Activated CD8-positive, alpha-beta memory T cell treated with anti-CD3 and anti-CD28 coated beads, Interleukin-2, amount 50 U/mL, for 24 hours (primary cell): ENCODE data around the gene PCNX2.
"Not testable (repeated sequence)": the region's sequence is repeated elsewhere in the genome, so short reads cannot be mapped to it uniquely, and the experiment has no call there.

ENCODE experiments used
- DNase-seq: peaks from one replicate; pipeline ENCODE4 v3.0.0-alpha.2; 2020; ENCODE audit errors: extremely low read depth

PCNX2 gene

DNA sequence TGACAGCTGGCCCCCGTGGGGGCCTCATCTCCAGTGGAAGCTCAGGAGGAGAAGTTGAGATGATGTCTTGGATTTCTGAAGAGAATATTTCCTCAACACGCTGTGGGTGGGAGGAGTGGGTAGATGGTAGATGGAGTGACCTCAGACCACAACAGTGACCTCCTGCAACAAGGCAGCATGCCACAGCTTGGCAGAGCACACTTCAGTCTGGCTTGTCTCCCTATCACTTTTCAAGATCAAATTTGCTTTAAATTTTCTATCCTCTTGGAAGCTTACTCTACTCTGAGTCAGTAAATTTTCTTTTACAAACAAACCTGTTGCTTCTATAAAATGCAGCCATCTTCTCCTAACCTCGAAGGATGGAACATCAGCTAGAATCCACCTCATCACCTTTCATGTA lies 285.4 kb downstream of the PCNX2 start:
- DNase-seq: no peak

DNA sequence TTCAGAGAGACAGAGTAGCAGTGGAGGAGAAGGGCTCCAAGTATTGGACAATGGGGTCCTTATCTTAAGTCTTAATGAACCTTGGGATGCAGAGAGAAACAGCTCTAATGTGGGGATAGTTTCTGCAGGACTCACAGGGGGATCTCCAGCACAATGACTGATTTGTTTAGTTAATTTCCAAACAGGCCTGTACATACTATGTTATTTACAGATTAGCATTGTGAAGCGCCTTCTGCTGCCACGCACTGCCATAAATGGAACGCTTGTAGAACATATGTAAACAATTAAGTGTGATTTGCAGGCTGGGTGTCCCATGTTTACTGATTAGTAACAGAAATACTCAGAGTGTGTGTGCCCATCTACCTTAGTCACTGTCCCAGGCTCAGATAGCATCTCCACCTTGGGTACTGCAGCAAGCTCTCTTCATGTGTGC lies 289.0 kb downstream of the PCNX2 start:
- DNase-seq: no peak

DNA sequence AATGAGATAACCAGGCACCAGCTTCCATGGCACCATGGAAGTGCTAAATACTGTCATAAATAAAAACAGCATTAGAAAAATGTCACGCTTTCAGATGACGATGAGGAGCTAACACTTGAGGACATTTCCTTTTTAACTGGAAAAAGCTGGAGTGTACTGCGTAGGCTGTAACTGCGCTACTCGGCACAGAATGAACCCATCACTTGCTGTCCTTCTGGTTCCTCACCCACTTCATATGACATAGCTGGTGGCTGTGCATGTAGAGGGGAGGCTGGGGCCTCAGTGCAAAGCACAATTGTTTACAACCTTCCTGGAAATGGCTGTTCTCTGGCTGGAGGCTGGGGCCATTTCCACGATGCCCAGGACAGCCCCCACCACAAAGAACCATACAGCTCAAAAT lies 289.4 kb downstream of the PCNX2 start:
- no peak for DNase-seq

DNA sequence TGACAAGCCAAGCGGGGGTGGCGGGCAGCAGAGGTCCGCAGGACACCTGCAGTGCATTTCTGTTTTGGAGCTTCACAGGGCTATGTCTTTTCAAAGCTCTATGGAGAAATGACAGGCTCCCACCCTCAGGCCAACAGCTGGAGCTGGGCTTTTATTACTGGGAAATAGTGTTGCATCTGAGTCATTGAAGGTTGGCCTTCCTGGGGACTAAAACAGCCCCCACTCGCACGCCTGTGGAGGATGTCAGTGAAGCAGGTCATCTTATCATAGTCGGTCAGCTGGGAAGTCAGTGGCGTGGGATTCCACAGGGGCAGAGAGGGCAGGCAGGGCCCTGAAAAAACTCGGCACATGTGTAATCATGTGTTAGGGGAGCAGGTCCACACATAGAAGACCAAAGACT lies 289.8 kb downstream of the PCNX2 start:
- DNase-seq: no peak

GRCh38 chr1:233005156-233005555 lies 290.4 kb downstream of the PCNX2 start:
- DNase-seq: no peak

DNA sequence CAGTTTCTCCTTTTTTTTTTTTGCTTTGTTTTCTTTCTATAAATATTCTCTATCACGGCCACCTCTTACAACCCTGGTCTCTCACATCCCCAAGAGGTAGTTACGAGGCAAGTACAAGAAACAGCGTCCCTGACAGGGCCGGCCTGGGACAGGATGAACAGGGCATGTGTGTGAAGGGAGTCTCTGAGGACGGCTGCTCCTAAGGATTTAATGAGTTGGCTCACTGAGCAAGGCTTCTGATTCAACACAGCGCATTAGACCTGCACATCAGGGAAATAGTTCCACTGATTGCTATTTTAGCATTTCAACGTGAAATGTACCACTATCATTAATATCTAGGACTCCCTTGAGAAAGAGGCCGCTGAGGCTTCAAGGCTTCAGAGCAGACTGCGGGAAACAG lies 291.1 kb downstream of the PCNX2 start:
- DNase-seq: no peak

GRCh38 chr1:233003638-233004037 lies 291.9 kb downstream of the PCNX2 start:
- not testable (repeated sequence) for DNase-seq

DNA sequence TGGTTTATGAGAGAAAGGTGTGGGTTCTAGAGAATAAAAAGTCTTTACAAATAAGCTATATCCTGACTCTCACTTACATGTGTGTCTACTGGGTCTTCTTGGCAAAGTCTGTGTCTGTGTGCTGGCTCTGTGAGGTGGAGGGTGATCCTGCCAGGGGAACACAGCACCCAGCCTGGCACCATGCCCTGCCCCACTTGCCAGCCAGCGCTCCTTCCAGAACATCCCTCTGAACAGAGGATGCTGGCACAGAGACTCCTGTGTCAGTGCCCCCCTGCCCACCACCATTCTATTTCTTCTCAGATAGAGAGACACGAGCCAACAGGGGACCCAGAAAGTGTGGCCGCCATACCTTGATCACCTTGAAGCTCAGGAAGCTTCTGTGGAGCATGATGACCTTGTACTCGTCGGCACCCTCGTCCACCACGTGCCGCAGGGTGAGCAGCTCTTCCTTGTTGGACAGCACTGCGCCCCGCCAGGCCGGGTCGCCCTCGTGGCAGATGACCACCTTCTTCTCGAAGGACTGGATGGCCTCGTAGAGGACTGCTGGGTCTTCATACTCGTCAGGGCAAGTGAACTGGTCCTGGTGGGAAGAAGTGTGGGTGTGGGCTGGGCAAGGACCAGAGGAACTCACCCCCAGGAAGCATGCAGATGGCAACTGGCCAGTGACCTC lies 295.4 kb downstream of the PCNX2 start:
- DNase-seq: no peak

- DNase-seq: no peak
Observed at GRCh38 chr1:232998646-232999045, 296.9 kb downstream of the PCNX2 start.

GRCh38 chr1:232998138-232998537 lies 297.4 kb downstream of the PCNX2 start:
- DNase-seq: no peak

DNA sequence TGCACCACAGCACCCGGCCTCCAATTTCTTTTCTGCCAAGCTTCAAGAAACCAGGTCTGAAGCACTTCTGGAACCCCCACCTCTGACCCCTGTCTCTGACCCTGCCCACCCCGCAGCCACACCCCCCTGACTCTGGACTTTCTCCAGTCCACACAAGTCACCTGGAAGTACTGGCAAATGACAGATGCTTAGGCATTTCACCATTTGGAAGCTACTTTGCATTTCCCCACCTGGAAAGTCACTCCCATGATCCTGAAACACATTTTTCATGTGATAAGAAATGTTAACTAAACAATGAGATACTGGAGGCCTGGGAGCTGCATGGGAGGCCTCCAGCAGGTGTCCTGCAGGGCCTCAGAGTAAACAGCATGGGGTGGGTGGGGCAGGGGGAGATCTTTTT lies 299.4 kb downstream of the PCNX2 start:
- no peak for DNase-seq

GRCh38 chr1:232995189-232995588 lies 300.3 kb downstream of the PCNX2 start:
- DNase-seq: no peak

DNA sequence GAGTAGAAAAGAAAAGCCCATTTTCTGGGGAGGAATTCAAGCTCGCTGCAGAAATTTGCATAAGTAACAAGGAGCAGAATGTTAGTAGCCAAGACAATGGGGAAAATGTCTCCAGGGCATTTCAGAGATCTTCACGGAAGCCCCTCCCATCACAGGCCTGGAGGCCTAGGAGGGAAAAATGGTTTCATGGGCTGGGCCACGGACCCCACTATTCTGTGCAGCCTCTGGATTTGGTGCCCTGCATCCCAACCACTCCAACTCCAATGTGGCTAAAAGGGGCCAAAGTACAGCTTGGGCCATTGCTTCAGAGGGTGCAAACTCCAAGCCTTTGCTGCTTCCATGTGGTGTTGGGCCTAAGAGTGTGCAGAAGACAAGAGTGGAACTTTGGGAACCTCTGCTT lies 302.0 kb downstream of the PCNX2 start:
- DNase-seq: no peak

GRCh38 chr1:232992227-232992626 lies 303.3 kb downstream of the PCNX2 start:
- no peak for DNase-seq

DNA sequence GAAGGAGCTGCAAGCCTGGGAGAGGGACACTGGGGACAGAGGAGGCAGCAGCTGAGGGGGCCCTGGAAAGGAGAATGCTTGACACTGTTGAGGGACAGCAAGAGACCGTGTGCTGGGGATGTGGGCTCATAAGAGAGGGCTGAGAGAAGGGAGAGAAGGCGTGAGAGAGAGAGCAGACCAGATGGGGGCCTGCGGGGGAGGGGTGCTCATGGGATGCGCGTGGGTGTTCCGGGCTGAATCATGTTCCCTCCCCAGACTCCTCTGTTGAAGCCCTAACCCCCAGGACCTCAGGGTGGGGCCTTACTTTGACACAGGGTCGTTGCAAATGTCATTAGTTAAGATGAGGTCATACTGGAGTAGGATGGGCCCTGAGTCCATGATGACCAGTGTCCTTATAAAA lies 304.3 kb downstream of the PCNX2 start:
- DNase-seq: no peak

GRCh38 chr1:232990176-232991128 lies 305.1 kb downstream of the PCNX2 start:
- DNase-seq: no peak

DNA sequence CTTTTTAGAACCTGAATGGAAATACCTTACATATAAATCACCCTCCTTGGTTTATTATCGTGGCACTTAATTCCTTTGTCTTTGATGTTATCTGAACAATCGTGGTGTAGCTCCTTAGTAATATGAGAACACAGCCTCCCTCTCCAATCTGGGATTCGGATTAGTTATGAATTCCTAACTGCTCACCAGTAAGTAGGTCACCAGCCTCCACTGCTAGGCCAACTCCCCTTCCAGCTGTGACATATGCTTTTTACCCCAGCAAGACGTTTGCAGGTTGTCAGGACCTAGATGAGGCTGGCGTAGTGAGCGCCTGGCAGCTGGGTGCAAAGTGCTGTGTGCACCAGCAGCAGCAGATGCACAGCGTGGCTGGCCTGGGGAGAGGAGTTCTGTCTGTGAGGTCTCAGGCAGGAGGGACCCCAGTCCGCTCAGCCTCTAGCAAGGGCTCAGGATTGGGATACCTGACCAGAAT lies 306.9 kb downstream of the PCNX2 start:
- no peak for DNase-seq

DNA sequence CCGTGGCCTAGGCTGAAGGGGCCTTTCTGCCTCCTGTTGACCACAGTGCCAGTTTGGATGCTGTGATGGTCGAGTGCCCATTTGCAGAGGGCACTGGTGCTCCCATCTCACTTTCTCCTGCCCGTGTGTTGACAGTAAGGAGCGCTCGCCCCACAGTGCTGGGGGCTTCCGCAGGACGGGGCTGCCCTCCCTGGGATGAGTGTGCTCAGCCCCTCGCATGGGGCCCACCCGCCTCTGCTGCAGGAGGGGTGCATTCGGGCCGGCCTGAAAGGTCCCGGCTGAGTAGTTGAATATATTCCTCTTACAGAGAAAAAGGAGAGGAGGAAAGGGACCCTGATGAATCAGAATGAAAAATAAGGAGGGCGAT lies 307.8 kb downstream of the PCNX2 start:
- no peak for DNase-seq

DNA sequence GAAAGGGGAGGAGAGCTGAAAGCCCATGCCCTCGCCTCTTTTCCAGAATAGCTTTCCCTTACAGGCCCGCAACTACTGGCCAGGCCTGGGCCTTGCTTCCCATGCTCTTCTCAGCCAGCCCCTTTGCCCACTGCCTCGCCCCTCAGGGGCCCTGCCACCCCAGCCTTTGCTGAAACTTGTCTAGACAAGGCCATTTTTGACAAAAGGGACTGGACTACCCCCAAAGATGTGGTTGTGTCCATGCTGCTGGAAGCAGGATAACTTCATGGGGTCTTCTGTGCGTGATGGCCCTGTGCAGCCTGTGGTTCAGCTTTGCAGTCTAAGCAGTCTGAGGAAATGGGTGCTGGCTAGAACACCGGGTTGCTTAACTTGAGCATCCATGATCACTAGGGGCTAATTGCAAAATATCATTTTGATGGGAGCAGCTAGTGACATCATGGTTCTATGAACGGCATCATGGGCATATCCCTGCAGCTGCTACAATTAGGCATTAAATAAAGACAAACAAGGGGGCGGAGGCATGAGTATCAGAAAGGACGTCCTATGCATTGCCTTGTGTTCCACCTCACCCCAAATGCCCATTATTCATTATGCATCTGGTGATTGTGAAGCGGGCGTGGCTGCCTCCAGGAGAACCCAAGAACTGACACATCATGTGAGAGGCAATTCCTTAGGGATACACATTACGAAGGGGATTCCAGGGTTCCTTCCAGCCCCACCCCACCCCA lies 308.3 kb downstream of the PCNX2 start:
- no peak for DNase-seq

DNA sequence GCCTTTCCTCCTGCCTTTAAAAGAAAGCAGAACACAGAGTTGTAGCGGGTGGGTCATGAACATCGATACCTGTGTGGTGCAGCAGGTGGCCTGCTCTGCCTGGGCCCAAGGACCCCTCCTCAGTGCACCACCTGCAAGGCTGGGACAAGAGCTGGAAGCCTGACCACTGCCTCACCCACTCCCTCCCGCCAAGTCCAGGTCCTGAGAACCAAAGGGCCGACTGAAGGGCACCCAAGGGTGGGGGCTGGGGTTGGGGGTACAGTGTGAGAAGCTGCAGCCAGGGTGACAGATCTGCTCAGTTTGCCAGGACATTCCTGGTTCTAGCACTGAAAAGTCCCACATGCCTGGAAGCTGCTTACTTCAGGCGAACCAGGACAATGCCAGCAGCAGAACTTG lies 309.0 kb downstream of the PCNX2 start:
- no peak for DNase-seq

DNA sequence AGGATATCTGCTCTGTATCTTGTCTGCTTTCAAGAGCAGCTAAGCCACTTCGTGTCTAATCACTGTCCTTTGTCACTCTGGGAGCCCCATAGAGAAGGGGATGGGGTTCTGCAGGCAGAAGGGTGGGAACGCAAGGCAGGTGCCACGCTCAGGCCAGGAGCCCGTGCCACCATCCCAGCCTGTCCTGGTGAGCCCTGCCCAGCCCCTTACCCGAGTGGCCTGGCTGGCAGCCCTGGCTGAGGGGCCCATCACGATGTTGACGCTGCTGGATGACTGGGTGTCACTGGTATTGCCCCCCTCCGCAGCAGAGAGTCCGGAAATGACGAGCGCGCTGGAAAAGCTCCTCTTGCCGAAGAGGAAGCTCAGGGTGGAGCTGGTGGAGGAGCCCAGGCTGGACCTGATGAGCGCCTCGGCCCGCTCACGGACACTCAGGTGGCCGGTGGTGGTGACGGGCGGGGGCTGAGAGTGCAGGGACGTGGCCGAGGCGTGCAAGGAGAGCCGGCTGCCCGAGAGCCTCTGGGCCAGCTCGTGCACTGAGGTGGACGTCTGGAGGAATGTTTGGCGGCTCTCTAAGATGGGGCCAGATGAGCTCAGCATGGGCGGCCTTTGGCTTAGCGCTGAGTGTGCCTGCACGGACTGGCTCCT lies 309.5 kb downstream of the PCNX2 start:
- DNase-seq: no peak
